Transverse colon (tissue), 4 donors: ENCODE measurements around the gene TRIM37. TPM values are rescaled to one million over a fixed set of nuclear protein-coding genes. Genes with fewer than 3 reads are reported as not detected.

ENCODE experiments used
- DNase-seq: peaks from one replicate; pipeline ENCODE4 v3.0.0-alpha.2; 2019
- H3K27ac ChIP-seq, 4 donors: fragments of 200-600 bp; sonication (generic); 2 replicates each; pipeline ENCODE4 v1.5.1; 2016 to 2018; ENCODE audit warnings: inconsistent platforms in 4 of 4
- H3K27me3 ChIP-seq: fragments of 200-600 bp; sonication (generic); 2 replicates; pipeline ENCODE4 v1.5.1; 2017; ENCODE audit warnings: inconsistent platforms
- H3K36me3 ChIP-seq, 4 donors: fragments of 200-600 bp; sonication (generic); 2 replicates each; pipeline ENCODE4 v1.5.1; 2017 to 2019; ENCODE audit warnings: inconsistent platforms in 4 of 4
- H3K4me1 ChIP-seq, 4 donors: fragments of 200-600 bp; sonication (generic); 2 replicates each; pipeline ENCODE4 v1.5.1; 2017 to 2020; ENCODE audit warnings: inconsistent platforms in 4 of 4
- H3K4me3 ChIP-seq, 4 donors: fragments of 200-600 bp; sonication (generic); 1 replicate in 1 of 4; 2 replicates in 3 of 4; pipeline versions ENCODE4 v1.5.1 to v1.6.1; 2017 to 2019; ENCODE audit warnings: inconsistent platforms in 4 of 4
- H3K9me3 ChIP-seq, 2 donors: fragments of 200-600 bp; sonication (generic); 2 replicates each; pipeline ENCODE4 v1.5.1; 2017 to 2019; ENCODE audit warnings: inconsistent platforms in 2 of 2
- CTCF ChIP-seq, 5 experiments: fragments of 200-600 bp in 3 of 5; fragments of 450-650 bp in 2 of 5; sonication (generic) in 3 of 5; IDR thresholded peaks; 1 replicate in 2 of 5; 2 replicates in 3 of 5; pipeline ENCODE4 v1.5.1; 2016 to 2017; ENCODE audit warnings: antibody characterized with exemption in 5 of 5, inconsistent platforms in 3 of 5, mild to moderate bottlenecking in 2 of 5, moderate library complexity in 1 of 5
- EP300 ChIP-seq: sonication (generic); formaldehyde crosslinking; IDR thresholded peaks from one replicate; pipeline ENCODE4 v1.6.1; 2017; ENCODE audit warnings: antibody characterized with exemption, low read depth
- POLR2A ChIP-seq: fragments of 450-650 bp; IDR thresholded peaks from one replicate; pipeline ENCODE4 v1.6.1; 2016; ENCODE audit warnings: antibody characterized with exemption, mild to moderate bottlenecking, moderate library complexity
- POLR2AphosphoS5 ChIP-seq, 3 donors: sonication (generic); formaldehyde crosslinking; IDR thresholded peaks; one replicate each; pipeline ENCODE4 v1.6.1; 2016; ENCODE audit warnings: antibody characterized with exemption in 3 of 3
- WGBS, 2 donors: methylation state at CpG; one replicate each; pipeline ENCODE4 v1.1.5; 2018; ENCODE audit warnings: low coverage in 1 of 2; 5-methylcytosine and 5-hydroxymethylcytosine counted together
- in situ Hi-C, 4 donors: fragments of 200-750 bp; cut with MboI; loops; one replicate each; pipeline versions ENCODE4 v1.15.0 to v1.15.1; 2017; ENCODE audit warnings: low sequenced_read_pairs in 3 of 4, low pct_ligation_motif_present in 1 of 4, low pct_unique_long_range_greater_than_20kb in 1 of 4
- intact Hi-C: fragments of 100-400 bp; cut with DNase I; formaldehyde crosslinking; loops from one replicate; pipeline ENCODE4 v1.15.1; 2023; ENCODE audit warnings: low total_unique reads
- total RNA-seq, 4 donors: library from RNA; depleted of rRNA; stranded (reverse); fragments of >200 nt; gene quantifications; one replicate each; pipeline ENCODE4 v1.1.0, GENCODE V29; 2016

TRIM37 gene
- total RNA-seq, 4 donors from 2014 or later = 2.2 to 18.3 (median 14.7) TPM

GRCh38 chr17:59067756-59068155, 38.9 kb downstream of the TRIM37 start:
- H3K4me1 ChIP-seq = no peaks in the 10 kb centered on the region
- no peak for DNase-seq
- WGBS, 2 donors = 95 to 100% methylated on average over 1 to 6 of the region's 6 CpGs
- H3K27ac ChIP-seq = no peak overlapping the region
- H3K4me3 ChIP-seq = no peak overlapping the region
- no peaks in the 10 kb centered on the region for H3K9me3 ChIP-seq
- in situ Hi-C loops = no loop called here
- H3K27me3 ChIP-seq = no peaks in the 10 kb centered on the region
- no peak for TF ChIP-seq EP300
- no peak for TF ChIP-seq CTCF (IDR thresholded peaks at IDR 0.05)
- TF ChIP-seq POLR2A = no peak
- TF ChIP-seq POLR2AphosphoS5 (IDR thresholded peaks at IDR 0.05) = no peak
- peaks cover 0 to 24% (median 4%) of the 10 kb centered on the region in 4 donors for H3K36me3 ChIP-seq
- intact Hi-C loops = no loop called here

- no peak for DNase-seq
- H3K27ac ChIP-seq = no peak overlapping the region
- peaks cover 0 to 26% (median 5%) of the 10 kb centered on the region in 4 donors for H3K36me3 ChIP-seq
- no peaks in the 10 kb centered on the region for H3K4me1 ChIP-seq
- in situ Hi-C loops = no loop called here
- H3K9me3 ChIP-seq = no peaks in the 10 kb centered on the region
- TF ChIP-seq POLR2AphosphoS5 (IDR thresholded peaks at IDR 0.05) = no peak
- no peak for TF ChIP-seq CTCF (IDR thresholded peaks at IDR 0.05)
- TF ChIP-seq EP300 = no peak
- no peak for TF ChIP-seq POLR2A
- intact Hi-C loops = no loop called here
- no peak overlapping the region for H3K4me3 ChIP-seq
- WGBS, 2 donors = 77 to 92% methylated on average over 2 of the region's 2 CpGs
- no peaks in the 10 kb centered on the region for H3K27me3 ChIP-seq
Measured at GRCh38 chr17:59067340-59067739, 39.3 kb downstream of the TRIM37 start.

- WGBS, 2 donors = 85 to 96% methylated on average over 2 of the region's 2 CpGs
- Histone ChIP-seq H3K36me3 (peaks cover 0 to 12% (median 4%) of the 10 kb centered on the region in 4 donors), H3K27ac (no peak overlapping the region), H3K4me3 (no peak overlapping the region), H3K27me3 (no peaks in the 10 kb centered on the region), H3K9me3 (no peaks in the 10 kb centered on the region), H3K4me1 (no peaks in the 10 kb centered on the region)
- intact Hi-C loops = no loop called here
- DNase-seq = no peak
- in situ Hi-C loops = no loop called here
- TF ChIP-seq POLR2AphosphoS5 (IDR thresholded peaks at IDR 0.05) = no peak
- TF ChIP-seq EP300 = no peak
- no peak for TF ChIP-seq CTCF (IDR thresholded peaks at IDR 0.05)
- TF ChIP-seq POLR2A = no peak
Measured at GRCh38 chr17:59062509-59062908, 44.2 kb downstream of the TRIM37 start.

- 95 to 100% methylated on average over 5 of the region's 5 CpGs for WGBS, 2 donors
- no peaks in the 10 kb centered on the region for H3K9me3 ChIP-seq
- H3K36me3 ChIP-seq = peaks cover 0 to 7% (median 3%) of the 10 kb centered on the region in 4 donors
- intact Hi-C loops = no loop called here
- H3K4me1 ChIP-seq = no peaks in the 10 kb centered on the region
- no peak for TF ChIP-seq CTCF (IDR thresholded peaks at IDR 0.05)
- no peak for TF ChIP-seq POLR2A
- no peak for TF ChIP-seq POLR2AphosphoS5 (IDR thresholded peaks at IDR 0.05)
- no peak for TF ChIP-seq EP300
- DNase-seq = no peak
- no peak overlapping the region for H3K4me3 ChIP-seq
- no peaks in the 10 kb centered on the region for H3K27me3 ChIP-seq
- in situ Hi-C loops = no loop called here
- H3K27ac ChIP-seq = no peak overlapping the region
Measured at GRCh38 chr17:59056857-59057256, 49.8 kb downstream of the TRIM37 start.
